GM21717 (cell line): ENCODE measurements around the gene WWOX.
"Not testable (repeated sequence)": the region's sequence is repeated elsewhere in the genome, so short reads cannot be mapped to it uniquely, and the experiment has no call there.

Experiments used
- ATAC-seq: cut with Tn5 transposase; IDR thresholded peaks from one replicate; pipeline ENCODE4 v1.9.1; 2021; ENCODE audit warnings: mild to moderate bottlenecking, moderate library complexity; ENCODE audit not compliant: unreplicated experiment

WWOX gene

DNA sequence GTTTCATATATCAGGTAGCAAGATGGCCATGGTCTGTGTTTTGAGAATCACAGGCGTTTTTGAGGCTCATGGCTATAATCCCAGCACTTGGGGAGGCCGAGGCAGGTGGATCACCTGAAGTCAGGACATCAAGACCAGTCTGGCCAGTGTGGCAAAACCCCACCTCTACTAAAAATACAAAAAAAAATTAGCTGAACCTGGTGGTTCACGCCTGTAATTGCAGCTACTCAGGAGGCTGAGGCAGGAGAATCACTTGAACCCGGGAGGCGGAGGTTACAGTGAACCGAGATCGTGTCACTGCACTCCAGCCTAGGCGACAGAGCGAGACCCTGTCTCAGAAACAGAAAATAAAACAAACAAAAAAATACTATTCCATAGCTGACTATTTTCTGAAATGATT lies 415.4 kb downstream of the WWOX start:
- not testable (repeated sequence) for ATAC-seq

DNA sequence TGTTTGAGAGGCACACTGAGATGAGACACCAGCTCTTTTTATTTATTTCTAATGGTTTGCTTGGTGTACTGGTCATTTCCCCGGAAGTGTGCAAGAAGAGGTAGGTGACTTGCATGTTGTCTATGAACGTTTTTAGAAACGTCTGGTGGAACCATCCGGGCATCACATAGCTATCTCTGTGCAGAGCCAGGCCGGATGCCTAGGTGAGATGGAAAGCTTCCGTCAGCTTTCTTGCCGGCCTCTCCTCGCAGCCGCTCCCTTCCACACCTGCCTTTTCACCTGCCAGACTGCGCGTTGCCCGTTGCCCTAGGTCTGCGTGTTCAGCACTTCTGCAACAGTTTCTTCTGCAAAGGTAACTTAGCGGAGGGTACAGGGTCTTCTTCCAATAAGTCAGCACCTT lies 416.0 kb downstream of the WWOX start:
- no peak for ATAC-seq

DNA sequence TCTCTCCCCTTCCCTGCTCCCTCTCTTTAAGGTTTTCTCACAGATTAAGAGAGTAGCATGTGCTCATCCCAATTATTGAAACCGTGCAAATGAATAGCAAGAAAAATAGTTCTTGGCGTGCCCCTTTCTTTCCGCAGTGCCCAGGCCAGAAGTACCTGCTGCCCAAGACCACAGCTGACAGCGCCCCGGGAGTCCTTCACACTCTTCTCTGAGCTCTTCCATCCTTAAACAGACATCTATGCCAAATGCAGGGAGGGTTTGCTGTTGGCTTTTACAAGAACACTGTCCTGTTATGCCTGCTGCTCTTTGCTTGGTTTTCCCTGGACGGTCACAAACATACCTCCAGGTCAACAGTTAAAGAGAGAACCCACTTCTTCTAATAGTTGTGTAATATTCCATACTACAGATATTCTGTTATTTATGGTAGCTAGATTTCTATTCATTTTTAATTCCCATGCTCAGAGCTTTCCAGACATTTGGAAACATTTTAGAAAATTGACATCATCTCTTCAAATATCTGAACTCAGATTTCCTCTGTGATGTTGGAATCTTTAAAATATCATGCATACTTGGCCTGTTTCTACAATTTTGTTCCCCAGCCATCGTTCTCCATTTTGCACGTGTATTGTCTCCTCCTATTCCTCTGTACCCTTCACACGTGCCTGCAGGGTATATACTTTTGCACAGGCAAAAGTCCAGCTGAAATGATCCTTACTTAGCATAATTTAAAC lies 416.7 kb downstream of the WWOX start:
- no peak for ATAC-seq

DNA sequence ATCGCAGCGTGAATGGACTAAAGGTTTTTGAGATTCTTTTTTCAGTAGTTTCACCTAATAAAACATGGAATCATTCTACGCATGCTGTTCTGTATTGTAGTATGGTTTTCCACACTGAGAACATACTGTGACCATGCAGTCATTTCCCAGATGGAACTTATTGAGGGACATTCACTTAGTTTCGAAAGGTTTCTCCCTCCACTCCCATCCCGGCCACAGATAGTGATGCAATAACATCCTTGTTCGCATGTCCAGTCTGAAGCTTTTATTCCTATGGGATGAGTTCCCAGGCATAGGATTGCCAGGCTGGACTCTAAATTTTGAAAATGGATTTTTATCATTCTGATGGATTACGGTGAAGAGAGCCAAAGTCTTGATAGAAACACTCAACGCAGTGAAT lies 420.4 kb downstream of the WWOX start:
- ATAC-seq = no peak

DNA sequence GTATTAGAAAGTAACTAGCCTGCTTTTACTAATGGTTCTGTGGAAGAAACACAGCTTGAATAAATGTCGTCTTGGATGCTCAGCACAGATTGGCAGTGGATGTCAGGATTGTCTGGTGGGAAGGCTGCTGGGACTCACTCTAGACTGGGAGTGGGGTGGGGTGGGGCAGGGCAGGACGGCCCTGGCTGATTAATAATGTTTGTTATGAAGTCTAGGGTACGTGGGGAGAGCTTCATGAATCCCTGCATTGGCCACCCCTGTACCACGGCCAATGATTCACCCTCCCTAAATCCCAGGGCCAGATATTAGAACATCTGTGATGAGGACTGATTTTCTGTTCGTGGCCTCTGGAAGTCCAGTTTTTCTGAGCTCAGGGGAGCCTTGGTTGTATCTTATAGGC lies 421.0 kb downstream of the WWOX start:
- ATAC-seq = no peak

DNA sequence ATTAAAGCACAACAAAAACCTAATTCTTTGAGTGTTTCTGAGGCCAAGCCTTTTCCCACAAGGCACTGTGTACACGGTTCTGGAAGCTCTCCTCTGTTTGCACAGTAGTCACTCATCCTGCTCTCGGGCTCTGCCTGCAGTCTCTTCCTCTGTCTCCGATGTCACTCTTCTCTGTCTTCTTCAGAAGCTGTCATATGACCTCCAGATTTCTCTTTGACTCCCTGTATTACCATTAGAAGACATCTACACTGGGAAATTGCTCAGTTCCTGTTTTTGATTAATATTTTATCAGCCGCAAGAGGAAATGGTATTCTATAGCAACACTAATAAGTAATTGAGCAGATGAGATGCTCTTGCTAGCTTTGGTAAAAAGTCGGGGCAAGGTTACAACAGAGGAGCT lies 422.9 kb downstream of the WWOX start:
- no peak for ATAC-seq

DNA sequence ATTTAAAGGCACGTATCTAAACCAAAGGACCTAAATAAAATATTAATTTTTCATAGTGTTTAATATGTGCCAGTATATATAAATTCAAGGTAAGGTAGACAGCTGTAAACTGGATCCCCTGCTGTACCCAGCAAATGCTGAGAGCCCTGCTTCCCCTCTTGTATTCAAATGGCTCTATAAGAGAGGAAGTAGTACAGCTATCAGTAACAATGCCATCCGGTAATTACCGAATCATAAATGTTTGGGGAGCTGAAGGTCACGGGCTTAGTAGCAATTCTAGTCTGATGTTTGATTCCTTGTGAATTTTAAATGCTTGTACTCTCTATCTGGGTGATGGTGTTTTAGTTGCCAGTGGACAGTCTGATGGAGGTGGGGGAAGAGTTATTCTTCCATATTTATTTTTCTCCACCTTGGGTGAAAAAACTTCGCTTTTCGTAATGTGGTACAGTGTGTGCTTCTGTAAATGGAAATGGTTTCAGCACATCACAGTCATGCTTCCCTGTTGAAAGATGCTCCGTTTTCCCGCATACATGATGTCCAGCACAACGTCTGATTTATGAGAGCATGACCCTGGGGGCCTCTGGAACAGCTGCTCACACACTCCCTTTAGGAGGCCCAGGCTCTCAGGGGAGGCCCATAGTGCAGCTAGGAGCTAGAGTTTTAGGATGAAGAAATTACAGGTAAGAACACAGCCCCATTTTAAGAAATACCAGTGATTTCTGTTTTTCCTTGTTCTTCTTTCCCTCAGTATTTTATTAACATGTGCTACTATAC lies 423.9 kb downstream of the WWOX start:
- no peak for ATAC-seq

DNA sequence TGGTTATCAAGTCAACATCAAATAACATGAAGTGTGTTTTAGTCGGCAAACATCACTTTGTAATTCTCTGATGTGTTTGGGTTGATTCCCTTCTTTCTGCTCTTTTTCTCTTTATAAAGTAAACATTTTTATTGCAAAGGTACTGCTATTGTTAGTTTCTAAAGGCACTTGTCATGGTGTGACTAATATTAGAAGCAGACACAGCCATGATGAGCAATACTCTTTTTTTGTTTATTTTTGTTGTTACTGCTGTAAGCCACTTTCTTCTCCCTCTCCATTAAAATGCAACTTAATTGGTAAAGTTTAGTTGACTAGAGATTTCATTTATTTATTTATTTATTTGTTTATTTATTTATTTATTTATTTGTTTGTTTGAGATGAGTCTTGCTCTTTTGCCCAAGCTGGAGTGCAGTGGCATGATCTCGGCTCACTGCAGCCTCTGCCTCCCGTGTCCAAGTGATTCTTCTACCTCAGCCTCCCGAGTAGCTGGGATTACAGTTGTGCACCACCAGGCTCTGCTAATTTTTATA lies 424.7 kb downstream of the WWOX start:
- no peak for ATAC-seq

DNA sequence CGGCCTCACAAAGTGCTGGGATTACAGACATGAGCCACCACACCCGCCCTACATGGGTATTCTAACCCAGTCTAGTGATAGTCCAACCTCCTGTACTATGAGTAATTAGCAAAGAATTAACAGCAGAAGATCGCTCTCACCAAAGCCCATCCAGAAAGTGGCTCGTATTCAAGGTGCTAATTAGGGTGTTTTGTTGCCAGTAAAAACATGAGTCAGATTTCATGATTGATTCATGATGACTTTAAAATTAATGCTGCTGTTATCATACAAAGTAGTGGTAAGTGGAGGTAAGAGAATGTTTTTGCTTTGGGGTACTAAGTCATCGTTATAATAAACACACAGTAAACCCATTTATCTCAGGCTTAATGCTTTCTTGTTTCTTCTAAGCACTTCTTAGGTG lies 428.8 kb downstream of the WWOX start:
- ATAC-seq = no peak

DNA sequence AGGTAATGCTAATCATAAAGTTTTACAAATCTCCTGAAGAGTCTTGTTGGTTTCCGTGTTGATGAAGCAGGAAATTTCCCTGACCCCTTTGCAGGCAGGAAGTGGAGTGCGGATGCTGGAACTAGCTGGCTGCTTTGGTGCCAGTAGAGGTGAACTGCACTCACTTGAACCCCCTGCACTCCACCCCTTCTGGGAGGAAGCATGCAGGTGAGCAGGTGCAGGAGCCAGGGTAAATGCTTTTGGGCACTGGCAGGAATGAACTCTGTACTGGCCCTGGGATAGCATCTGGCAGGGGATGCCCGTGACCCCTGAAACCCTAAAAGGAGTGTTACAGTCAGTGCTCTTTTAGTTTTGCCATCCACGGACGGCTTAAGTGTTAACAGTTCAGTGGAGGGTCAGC lies 430.4 kb downstream of the WWOX start:
- no peak for ATAC-seq

DNA sequence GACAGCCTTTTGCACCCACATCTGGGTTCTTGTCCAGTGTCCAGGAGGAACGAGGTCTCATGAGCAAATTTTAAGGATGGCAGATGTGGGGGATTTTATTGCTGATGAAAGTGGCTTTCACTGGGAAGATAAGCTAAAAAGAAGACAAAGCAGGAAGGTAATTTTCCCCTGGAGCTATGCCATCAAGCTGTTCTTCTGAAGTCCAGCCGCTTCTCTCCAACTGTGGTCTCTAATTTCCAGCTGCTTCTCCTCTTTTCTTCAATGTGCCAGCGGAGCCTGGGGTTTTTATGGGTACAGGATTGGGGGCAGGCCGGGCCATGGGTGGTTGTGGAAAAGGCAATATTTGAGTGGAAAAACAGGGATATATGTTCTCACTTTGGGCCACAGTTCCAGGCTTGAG lies 430.8 kb downstream of the WWOX start:
- ATAC-seq = no peak

DNA sequence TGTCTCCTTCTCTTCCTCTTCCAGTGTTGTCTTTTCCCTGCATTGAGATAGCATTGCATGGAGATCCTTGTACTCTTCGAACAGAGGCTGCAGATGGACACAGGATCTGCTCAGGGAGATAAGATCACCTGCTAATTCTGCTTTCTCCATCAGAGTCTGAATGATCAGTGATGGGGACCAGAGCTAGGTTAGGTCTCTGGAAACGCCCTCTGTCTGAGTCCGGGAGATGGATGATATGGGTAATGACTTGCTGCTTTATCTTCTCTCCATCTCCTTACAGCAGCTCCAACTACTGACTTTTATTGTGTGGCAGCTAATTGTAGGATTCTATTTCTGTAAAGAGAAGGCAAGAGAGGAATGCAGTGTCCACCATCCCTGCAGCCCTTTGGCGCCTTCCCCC lies 435.6 kb downstream of the WWOX start:
- ATAC-seq = no peak

DNA sequence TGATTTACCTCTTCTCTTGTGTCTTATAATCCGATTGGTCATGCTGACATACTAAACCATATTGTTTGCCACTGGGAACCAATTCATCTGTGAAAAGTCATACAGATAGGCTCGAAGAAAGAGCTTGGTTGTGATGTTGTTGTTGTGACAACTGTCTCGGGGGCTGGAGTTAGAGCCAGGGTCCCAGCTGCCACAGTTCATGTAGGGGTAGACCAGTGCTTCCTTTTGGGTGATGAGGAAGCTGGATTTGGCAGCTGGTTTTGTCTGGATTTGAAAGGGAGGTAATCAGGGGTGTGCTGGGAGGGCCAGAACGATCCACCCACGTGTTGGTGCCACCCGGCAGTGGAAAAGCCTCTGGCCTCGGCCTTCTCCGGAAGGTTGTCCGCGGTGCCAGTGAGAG lies 438.1 kb downstream of the WWOX start:
- no peak for ATAC-seq

DNA sequence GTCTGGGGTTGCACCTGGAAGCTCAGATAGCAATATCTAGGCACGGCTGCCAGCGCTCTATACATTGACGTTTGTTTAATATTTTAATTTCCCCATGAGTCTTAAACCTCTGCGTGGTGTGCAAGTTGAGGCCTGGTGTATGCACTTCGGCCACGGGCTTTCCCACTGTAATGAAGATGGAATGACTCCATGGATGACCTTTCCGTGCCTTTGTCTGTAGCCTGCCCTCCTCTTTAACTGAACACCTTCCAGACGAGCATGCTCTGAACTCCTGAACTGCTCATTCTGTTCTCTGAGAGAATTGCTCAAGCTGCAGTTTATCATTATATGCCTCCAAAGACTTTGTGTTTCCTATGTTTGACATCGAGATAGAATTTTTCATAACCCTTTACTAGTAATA lies 438.8 kb downstream of the WWOX start:
- no peak for ATAC-seq

DNA sequence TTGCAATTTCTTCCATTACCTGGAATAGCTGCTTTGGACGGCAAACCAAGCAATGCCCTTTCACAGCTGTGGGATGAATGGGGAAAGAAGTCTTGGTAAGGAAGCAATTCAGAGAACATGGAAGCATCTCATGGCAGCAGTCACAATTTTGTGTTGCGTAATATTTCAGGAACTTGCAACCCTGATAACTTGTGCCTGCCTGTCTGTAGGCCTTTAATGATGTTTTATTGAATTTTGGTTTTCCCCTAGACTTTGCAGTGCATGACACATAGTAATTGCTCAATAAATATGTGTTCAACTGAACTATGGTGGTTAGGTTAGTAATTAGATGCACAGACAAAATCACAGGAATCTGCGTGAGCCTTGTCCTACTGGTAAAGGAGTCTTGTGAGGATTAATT lies 439.5 kb downstream of the WWOX start:
- ATAC-seq = no peak

DNA sequence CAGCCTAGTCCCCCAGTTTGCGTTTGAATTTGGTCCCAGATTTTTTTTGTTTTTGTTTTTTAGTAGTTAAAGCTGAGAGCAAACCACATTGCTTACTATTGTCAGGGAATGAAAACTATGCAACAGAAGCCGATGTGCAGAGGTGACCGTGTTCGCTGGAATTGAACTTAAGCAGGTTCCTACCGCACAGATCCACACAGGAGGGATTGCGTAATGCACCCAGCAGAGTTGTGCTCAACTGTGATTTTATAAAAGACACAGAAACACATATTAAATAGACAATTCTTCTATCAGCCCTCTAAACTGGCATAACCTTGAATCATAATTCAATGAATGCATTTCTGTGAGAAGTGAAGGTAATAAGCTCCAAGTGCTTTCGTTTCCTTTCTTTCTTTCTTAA lies 443.0 kb downstream of the WWOX start:
- ATAC-seq = no peak

DNA sequence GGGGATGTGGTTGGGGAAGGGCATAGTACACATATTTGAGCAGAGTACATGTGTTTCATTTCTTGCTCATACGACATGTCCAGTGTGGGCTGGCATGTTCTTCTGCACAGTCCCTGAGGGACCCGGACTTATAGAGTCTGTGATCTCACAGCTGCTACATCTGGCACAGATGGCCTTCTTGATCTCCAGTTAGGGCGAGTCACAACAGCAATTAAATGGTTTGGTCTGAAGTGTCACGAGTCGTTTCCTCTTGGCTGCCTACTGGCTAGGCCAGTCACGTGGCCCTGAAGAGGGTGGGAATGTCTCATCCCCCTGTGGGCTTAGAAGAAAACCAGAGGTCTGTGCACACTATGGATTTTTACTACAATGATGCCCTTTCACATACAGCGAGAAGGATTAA lies 443.6 kb downstream of the WWOX start:
- no peak for ATAC-seq

DNA sequence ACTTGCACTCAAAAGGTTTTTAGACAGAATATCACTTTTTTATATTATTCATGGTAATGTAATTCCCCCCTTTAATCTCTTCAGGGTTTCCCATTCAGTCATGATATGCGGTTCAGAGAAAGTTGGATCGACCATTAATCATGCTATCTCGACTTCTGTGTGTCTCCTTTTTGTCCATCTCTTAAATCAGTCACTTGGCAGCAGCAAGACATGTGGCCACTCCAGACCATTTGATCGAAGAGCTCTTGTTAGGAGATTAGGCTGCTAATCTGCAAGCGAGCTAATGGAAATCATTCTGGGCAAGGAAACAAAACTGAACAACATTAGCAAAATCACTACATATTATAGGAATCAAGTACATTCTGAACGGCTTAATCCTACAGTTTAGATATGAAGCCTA lies 449.9 kb downstream of the WWOX start:
- no peak for ATAC-seq

DNA sequence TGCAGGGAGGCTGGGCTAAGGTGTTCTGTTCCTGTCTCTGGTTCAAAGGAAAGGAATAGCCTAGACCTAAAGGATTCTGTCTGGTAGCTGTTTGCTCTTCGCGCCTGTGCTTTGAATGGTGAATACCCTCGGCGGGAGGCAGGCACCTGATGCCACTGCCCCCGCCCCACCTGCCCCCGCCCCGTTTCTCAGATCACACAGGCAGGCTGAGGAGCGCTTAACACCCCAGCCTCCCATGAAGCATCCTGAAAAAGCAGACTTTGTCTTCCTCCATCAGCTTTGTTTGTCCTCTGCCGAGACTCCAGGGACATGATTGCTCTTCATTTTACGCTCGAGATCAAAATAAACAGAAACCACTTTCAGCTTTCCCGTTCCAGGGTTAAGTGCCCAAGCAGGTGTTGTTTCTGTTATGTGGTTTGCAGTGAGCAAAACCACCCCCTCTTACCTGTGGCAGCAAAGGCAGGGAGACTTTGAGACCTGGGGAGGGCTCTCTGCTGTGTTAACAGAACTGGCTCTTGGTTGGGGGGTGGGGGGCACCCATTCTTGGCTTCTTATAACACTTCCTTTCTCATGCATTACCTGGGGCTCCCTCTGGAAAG lies 452.1 kb downstream of the WWOX start:
- no peak for ATAC-seq

DNA sequence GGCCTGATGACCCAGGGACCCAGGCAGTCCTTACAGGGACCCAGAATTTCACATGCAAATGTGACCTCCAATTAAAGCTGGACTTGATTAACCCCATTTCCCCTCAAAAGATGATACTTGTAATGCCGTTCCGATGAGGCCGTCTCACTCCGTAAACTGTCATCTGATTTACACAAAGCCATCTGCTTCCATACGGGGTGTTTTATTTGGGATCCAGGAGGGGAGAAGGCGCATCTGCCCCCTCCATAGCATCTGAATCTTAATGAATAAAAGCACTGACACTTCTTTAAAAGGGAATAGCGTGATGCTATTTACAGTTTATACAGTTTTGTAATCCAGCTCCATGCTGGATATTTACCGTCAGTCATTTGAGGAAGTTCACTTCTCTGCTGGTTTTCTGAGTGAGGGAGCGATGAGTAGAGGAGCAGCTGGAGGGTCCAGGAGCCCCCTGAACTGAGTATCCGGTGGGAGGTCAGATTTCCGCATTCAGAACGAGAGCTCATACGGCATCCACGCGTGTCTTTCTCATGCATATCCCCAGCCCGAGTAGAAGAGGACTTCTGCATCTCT lies 452.7 kb downstream of the WWOX start:
- no peak for ATAC-seq

DNA sequence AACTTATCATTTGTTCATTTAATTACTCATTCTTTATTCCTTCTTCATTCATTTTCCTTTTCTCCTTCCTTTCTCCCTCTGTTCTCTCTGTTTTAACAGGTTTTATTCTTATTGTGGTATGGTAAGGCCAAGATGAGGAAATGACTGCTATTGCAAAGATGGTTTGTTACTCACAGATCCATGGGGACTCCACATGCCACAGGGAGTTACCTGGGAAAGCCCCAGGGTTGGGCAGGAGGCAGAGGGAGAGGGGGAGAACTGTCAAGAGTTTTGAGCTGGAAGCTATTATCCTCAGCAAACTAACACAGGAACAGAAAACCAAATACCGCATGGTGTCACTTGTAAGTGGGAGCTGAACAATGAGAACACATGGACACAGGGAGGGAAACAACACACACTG lies 453.3 kb downstream of the WWOX start:
- no peak for ATAC-seq
